Smooth muscle cell (in vitro differentiated cells): ENCODE results near the gene PHKA1. TPM values are rescaled to one million over a fixed set of nuclear protein-coding genes. Genes with fewer than 3 reads are reported as not detected.
A peak's percentile ranks its signal among the peaks of the same experiment; 100 is the strongest.

Experiments used
- DNase-seq: peaks from one replicate; lab custom pipeline; 2025; ENCODE audit not compliant: unreplicated experiment; lab: John Stamatoyannopoulos, UW
- H2AFZ ChIP-seq: fragments of 200-600 bp; sonication (generic); 2 replicates; pipeline ENCODE4 v1.6.0; 2016; ENCODE audit warnings: antibody characterized with exemption, low read depth, mild to moderate bottlenecking
- H3F3A ChIP-seq: fragments of 200-600 bp; sonication (generic); 2 replicates; pipeline ENCODE4 v1.6.0; 2017; ENCODE audit warnings: antibody characterized with exemption, low read depth
- H3K27ac ChIP-seq: fragments of 200-600 bp; sonication (generic); 2 replicates; pipeline ENCODE4 v1.5.1; 2016; ENCODE audit warnings: low read depth, mild to moderate bottlenecking
- H3K27me3 ChIP-seq: fragments of 200-600 bp; sonication (generic); 2 replicates; pipeline ENCODE4 v1.6.1; 2016; ENCODE audit warnings: low read depth, mild to moderate bottlenecking
- H3K36me3 ChIP-seq: fragments of 200-600 bp; sonication (generic); 2 replicates; pipeline ENCODE4 v1.5.1; 2016; ENCODE audit warnings: low read depth
- H3K4me1 ChIP-seq: fragments of 200-600 bp; sonication (generic); 2 replicates; pipeline ENCODE4 v1.5.1; 2016; ENCODE audit warnings: low read depth
- H3K4me2 ChIP-seq: fragments of 200-600 bp; sonication (generic); 2 replicates; pipeline ENCODE4 v1.6.0; 2016; ENCODE audit warnings: mild to moderate bottlenecking
- H3K4me3 ChIP-seq: fragments of 200-600 bp; sonication (generic); 2 replicates; pipeline ENCODE4 v1.5.1; 2016; ENCODE audit warnings: mild to moderate bottlenecking
- H3K79me2 ChIP-seq: fragments of 200-600 bp; sonication (generic); 2 replicates; pipeline ENCODE4 v1.6.0; 2016; ENCODE audit warnings: low read depth, mild to moderate bottlenecking
- H3K9ac ChIP-seq: fragments of 200-600 bp; sonication (generic); 2 replicates; pipeline ENCODE4 v1.6.0; 2016; ENCODE audit warnings: low read depth
- H3K9me3 ChIP-seq: fragments of 200-600 bp; sonication (generic); replicated peaks from 2 replicates; pipeline ENCODE4 v1.5.1; 2016; ENCODE audit warnings: low read depth
- H4K20me1 ChIP-seq: fragments of 200-600 bp; sonication (generic); 2 replicates; pipeline ENCODE4 v1.6.0; 2016; ENCODE audit warnings: low read depth
- WGBS: methylation state at CpG from one replicate; pipeline ENCODE4 v1.1.7; 2016; ENCODE audit warnings: low lambda C conversion rate; 5-methylcytosine and 5-hydroxymethylcytosine counted together
- polyA plus RNA-seq: library from polyadenylated mRNA; unstranded; fragments of >200 nt; fragmentation: Nextera tagmentation; extraction: Ambion mirVana; gene quantifications from 2 replicates; pipeline ENCODE4 v1.2.1, GENCODE V29; 2016
- total RNA-seq: library from RNA; depleted of rRNA; stranded (reverse); fragments of >200 nt; gene quantifications from 2 replicates; pipeline ENCODE4 v1.2.3, GENCODE V29; 2014
- TF ChIP-seq, protein P1 (sequence below): fragments of 200-600 bp; sonication (generic); IDR thresholded peaks from 2 replicates; pipeline ENCODE4 v1.5.1; 2017; ENCODE audit warnings: borderline replicate concordance, mild to moderate bottlenecking, antibody characterized with exemption; ENCODE audit not compliant: insufficient read depth, poor library complexity, severe bottlenecking

The PHKA1 gene
- total and polyA plus RNA-seq, 2 experiments from 2014 or later: 4.5 to 7.9 TPM

DNA sequence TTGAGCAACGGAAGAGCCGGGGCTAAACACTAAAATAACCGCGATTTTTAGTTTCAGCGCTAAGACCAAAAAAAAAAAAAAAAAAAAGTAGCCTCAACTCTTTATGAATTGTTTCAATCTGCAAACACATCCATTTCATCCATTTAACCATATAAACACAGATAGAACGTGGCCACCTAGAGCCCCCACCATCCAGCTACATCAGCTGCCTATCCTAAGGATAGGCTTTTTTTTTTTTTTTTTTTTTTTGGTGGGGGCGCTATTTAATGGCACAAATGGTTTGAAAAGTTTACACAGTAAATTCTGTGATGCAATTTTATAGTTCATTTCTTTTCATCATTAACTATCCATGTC, 141.0 kb downstream of the PHKA1 start:
- peak overlapping the region; percentile 85 for H3K4me3 ChIP-seq
- H3K9me3 ChIP-seq: no peaks in the 10 kb centered on the region
- H3K79me2 ChIP-seq: peaks cover 4% of the 10 kb centered on the region
- WGBS: 34% methylated on average over 7 of the region's 7 CpGs
- peak overlapping the region; percentile 88 for H3K4me2 ChIP-seq
- no peak overlapping the region for H3K27ac ChIP-seq
- no peaks in the 10 kb centered on the region for H3K27me3 ChIP-seq
- no peaks in the 10 kb centered on the region for H3K4me1 ChIP-seq
- DNase-seq: no peak
- H4K20me1 ChIP-seq: no peaks in the 10 kb centered on the region
- TF ChIP-seq, protein P1, sequence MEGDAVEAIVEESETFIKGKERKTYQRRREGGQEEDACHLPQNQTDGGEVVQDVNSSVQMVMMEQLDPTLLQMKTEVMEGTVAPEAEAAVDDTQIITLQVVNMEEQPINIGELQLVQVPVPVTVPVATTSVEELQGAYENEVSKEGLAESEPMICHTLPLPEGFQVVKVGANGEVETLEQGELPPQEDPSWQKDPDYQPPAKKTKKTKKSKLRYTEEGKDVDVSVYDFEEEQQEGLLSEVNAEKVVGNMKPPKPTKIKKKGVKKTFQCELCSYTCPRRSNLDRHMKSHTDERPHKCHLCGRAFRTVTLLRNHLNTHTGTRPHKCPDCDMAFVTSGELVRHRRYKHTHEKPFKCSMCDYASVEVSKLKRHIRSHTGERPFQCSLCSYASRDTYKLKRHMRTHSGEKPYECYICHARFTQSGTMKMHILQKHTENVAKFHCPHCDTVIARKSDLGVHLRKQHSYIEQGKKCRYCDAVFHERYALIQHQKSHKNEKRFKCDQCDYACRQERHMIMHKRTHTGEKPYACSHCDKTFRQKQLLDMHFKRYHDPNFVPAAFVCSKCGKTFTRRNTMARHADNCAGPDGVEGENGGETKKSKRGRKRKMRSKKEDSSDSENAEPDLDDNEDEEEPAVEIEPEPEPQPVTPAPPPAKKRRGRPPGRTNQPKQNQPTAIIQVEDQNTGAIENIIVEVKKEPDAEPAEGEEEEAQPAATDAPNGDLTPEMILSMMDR: no peak
- H2AFZ ChIP-seq: peak overlapping the region; percentile 92
- peaks cover 4% of the 10 kb centered on the region for H3K36me3 ChIP-seq
- H3F3A ChIP-seq: no peaks in the 10 kb centered on the region
- H3K9ac ChIP-seq: no peak overlapping the region

DNA sequence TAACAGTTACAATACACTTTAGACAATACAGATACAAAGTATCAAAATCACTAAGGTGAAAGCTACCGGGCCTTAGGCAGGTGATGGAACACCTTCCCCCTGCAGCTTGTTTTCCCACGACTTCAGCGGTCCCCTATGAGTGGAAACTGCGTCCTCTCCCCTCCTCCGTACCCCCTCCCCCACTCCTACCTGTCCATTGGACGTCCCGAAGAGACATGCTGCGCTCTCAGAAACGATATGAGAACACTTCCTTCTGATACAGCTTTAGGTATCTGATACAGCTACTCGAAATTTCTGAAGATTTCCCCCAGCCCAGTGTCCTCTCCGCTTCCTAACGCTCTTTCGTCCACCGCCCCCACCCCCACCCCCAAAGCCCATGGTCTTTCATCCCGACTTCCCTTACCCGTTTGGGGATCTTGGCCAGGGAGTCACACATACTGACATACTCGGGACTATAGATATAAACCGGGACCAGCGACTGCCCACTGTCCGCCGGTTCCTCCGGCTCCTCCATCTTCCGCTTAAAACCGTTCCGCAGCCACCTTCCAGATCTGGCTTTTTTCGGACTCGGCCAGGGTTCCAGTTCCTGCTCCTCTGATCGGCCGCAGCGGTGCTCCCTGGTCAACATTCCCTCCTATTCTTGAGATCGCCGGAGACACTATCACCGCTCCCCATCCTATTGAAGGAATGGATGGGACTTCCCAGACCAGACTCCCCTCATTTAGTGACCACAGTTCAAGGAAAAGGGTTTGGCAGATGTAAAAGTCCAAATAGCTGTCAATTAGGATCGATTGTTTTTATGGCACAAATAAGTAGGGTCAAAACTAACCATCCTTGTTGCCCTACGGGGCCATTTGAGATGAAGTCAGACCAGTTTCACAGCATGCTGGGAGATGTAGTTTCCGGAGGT, 141.6 kb downstream of the PHKA1 start, which contains the start of gene HDAC8:
Gene HDAC8 (minus strand): TSS at position 596 of the 910 bp plus-strand sequence. CDS start 82 bp downstream, at position 514.
- Histone ChIP-seq H3K9ac (peak within 1 kb of the TSS; percentile 81), H3K4me3 (peak within 1 kb of the TSS; percentile 85), H3K9me3 (no peaks in the 10 kb centered on the region), H3K36me3 (peaks cover 4% of the 10 kb centered on the region), H3F3A (no peaks in the 10 kb centered on the region), H3K27me3 (no peaks in the 10 kb centered on the region), H3K4me1 (no peaks in the 10 kb centered on the region), H2AFZ (peak within 1 kb of the TSS; percentile 92), H3K27ac (peak within 1 kb of the TSS; percentile 28), H3K79me2 (peaks cover 4% of the 10 kb centered on the region), H4K20me1 (no peaks in the 10 kb centered on the region), H3K4me2 (peak within 1 kb of the TSS; percentile 88)
- TF ChIP-seq, protein P1: no peak
- WGBS: 42% methylated on average over 36 of the region's 36 CpGs
- peak; percentile 1 for DNase-seq

DNA sequence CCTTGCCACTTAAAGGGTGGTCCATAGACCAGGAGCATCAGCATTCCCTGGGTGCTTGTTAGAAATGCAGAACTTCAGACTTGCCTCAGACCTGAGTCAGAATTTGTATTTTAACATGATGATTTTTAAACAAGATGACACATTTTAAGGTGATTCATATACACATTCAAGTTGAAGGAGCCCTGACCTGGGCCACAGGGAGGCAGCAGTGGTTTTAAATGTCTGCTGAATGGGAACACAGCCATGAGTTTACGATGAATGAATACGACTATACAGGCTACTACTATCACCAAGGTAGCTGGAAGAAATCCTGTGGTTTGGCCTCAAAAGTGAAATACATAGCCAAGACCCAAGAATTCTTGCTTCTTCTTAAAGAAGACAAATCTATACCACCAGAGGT, 144.3 kb downstream of the PHKA1 start:
- Histone ChIP-seq H3K4me1 (no peaks in the 10 kb centered on the region), H4K20me1 (no peaks in the 10 kb centered on the region), H3K79me2 (peaks cover 4% of the 10 kb centered on the region), H3K27me3 (no peaks in the 10 kb centered on the region), H3K36me3 (peaks cover 4% of the 10 kb centered on the region), H3F3A (no peaks in the 10 kb centered on the region), H3K4me3 (no peak overlapping the region), H3K4me2 (no peak overlapping the region), H2AFZ (no peak overlapping the region), H3K9me3 (no peaks in the 10 kb centered on the region), H3K27ac (no peak overlapping the region), H3K9ac (no peak overlapping the region)
- no peak for DNase-seq
- TF ChIP-seq, protein P1: no peak
- WGBS: 76% methylated on average over 2 of the region's 2 CpGs
